GM23338 (cell line): ENCODE data around the gene SCN3A. TPM values are rescaled to one million over a fixed set of nuclear protein-coding genes. Genes with fewer than 3 reads are reported as not detected.

Source experiments
- ATAC-seq: fragments of 200-7000 bp; cut with Tn5 transposase; 3 replicates; pipeline ENCODE4 v1.9.1; 2020
- DNase-seq: peaks from one replicate; pipeline ENCODE4 v3.0.0-alpha.2; 2015; ENCODE audit warnings: low spot score
- H2AFZ ChIP-seq: fragments of 200-600 bp; sonication (generic); 2 replicates; pipeline ENCODE4 v1.8.0; 2016; ENCODE audit warnings: antibody characterized with exemption, mild to moderate bottlenecking, moderate library complexity
- H3F3A ChIP-seq: fragments of 200-600 bp; sonication (generic); replicated peaks from 2 replicates; pipeline ENCODE4 v1.8.0; 2017; ENCODE audit warnings: antibody characterized with exemption, mixed run types, low read depth
- H3K27ac ChIP-seq: fragments of 200-600 bp; sonication (generic); 2 replicates; pipeline ENCODE4 v1.6.1; 2016; ENCODE audit warnings: low read depth
- H3K27me3 ChIP-seq: fragments of 200-600 bp; sonication (generic); 2 replicates; pipeline ENCODE4 v1.8.0; 2016; ENCODE audit warnings: mild to moderate bottlenecking, mixed run types, moderate library complexity; ENCODE audit not compliant: insufficient read depth
- H3K36me3 ChIP-seq: fragments of 200-600 bp; sonication (generic); 2 replicates; pipeline ENCODE4 v1.8.0; 2016; ENCODE audit warnings: mild to moderate bottlenecking; ENCODE audit not compliant: insufficient read depth
- H3K4me1 ChIP-seq: fragments of 200-600 bp; sonication (generic); 2 replicates; pipeline ENCODE4 v1.8.0; 2016; ENCODE audit warnings: mild to moderate bottlenecking, moderate library complexity; ENCODE audit not compliant: insufficient read depth
- H3K4me2 ChIP-seq: fragments of 200-600 bp; sonication (generic); 2 replicates; pipeline ENCODE4 v1.7.1; 2017; ENCODE audit warnings: mixed run types
- H3K4me3 ChIP-seq: fragments of 200-600 bp; sonication (generic); 2 replicates; pipeline ENCODE4 v1.6.1; 2016; ENCODE audit warnings: mixed run types
- H3K79me2 ChIP-seq: fragments of 200-600 bp; sonication (generic); replicated peaks from 2 replicates; pipeline ENCODE4 v1.8.0; 2017; ENCODE audit warnings: mild to moderate bottlenecking; ENCODE audit not compliant: insufficient read depth
- H3K9me2 ChIP-seq: fragments of 200-600 bp; sonication (generic); 2 replicates; pipeline ENCODE4 v1.8.0; 2017; ENCODE audit not compliant: insufficient read depth
- H4K20me1 ChIP-seq: fragments of 200-600 bp; sonication (generic); replicated peaks from 2 replicates; pipeline ENCODE4 v1.8.0; 2017; ENCODE audit warnings: mild to moderate bottlenecking; ENCODE audit not compliant: insufficient read depth
- H3K27ac Mint-ChIP-seq: 2 replicates; pipeline ENCODE4 v1.8.0; 2020; ENCODE audit warnings: inconsistent platforms, mild to moderate bottlenecking, moderate library complexity, mixed read lengths
- H3K27me3 Mint-ChIP-seq: 3 replicates; pipeline ENCODE4 v1.8.0; 2022; ENCODE audit warnings: low read depth, mild to moderate bottlenecking, moderate library complexity, mixed read lengths, inconsistent platforms; ENCODE audit not compliant: insufficient read depth, poor library complexity
- H3K36me3 Mint-ChIP-seq: 3 replicates; pipeline ENCODE4 v1.8.0; 2021; ENCODE audit warnings: low read depth, mild to moderate bottlenecking, inconsistent platforms, moderate library complexity, mixed read lengths
- H3K4me1 Mint-ChIP-seq: 3 replicates; pipeline ENCODE4 v1.8.0; 2020; ENCODE audit warnings: mild to moderate bottlenecking, inconsistent platforms, mixed read lengths
- H3K4me3 Mint-ChIP-seq: 3 replicates; pipeline ENCODE4 v1.8.0; 2021; ENCODE audit warnings: moderate library complexity, mild to moderate bottlenecking, inconsistent platforms, mixed read lengths
- H3K9me3 Mint-ChIP-seq: 3 replicates; pipeline ENCODE4 v1.8.0; 2020; ENCODE audit warnings: moderate library complexity, mild to moderate bottlenecking, inconsistent platforms, mixed read lengths
- CREB1 ChIP-seq: fragments of 250-450 bp; sonication (Bioruptor Pico); IDR thresholded peaks from 2 replicates; pipeline ENCODE4 v1.5.0; 2020; ENCODE audit warnings: low read depth, mild to moderate bottlenecking, moderate library complexity
- EZH2 ChIP-seq: fragments of 200-600 bp; sonication (generic); IDR thresholded peaks from one replicate; pipeline ENCODE4 v1.8.0; 2017; ENCODE audit warnings: antibody characterized with exemption, mild to moderate bottlenecking, low read depth; ENCODE audit not compliant: unreplicated experiment
- EZH2phosphoT487 ChIP-seq: fragments of 200-600 bp; sonication (generic); IDR thresholded peaks from one replicate; pipeline ENCODE4 v1.8.1; 2018; ENCODE audit warnings: antibody characterized with exemption; ENCODE audit not compliant: unreplicated experiment
- JUNB ChIP-seq: IDR thresholded peaks from one replicate; pipeline ENCODE4 v1.6.1; 2016; ENCODE audit warnings: antibody characterized with exemption; ENCODE audit not compliant: unreplicated experiment
- NANOG ChIP-seq: IDR thresholded peaks from 2 replicates; pipeline ENCODE4 v1.6.1; 2016; ENCODE audit warnings: antibody characterized with exemption, borderline replicate concordance
- POLR2AphosphoS5 ChIP-seq: IDR thresholded peaks from 2 replicates; pipeline ENCODE4 v1.6.1; 2016; ENCODE audit warnings: antibody characterized with exemption, low read depth
- REST ChIP-seq: IDR thresholded peaks from one replicate; pipeline ENCODE4 v1.6.1; 2018; ENCODE audit warnings: antibody characterized with exemption; ENCODE audit not compliant: unreplicated experiment
- ZNF114 ChIP-seq: fragments of 250-450 bp; sonication (Bioruptor Pico); IDR thresholded peaks from 2 replicates; pipeline ENCODE4 v1.5.0; 2020; ENCODE audit warnings: mild to moderate bottlenecking, moderate library complexity
- ZNF331 ChIP-seq: fragments of 250-450 bp; sonication (Bioruptor Pico); IDR thresholded peaks from 2 replicates; pipeline ENCODE4 v1.5.0; 2020; ENCODE audit warnings: low read depth, mild to moderate bottlenecking, moderate library complexity
- ZNF462 ChIP-seq: fragments of 250-450 bp; sonication (Bioruptor Pico); IDR thresholded peaks from 2 replicates; pipeline ENCODE4 v1.5.0; 2020; ENCODE audit warnings: mild to moderate bottlenecking, moderate library complexity
- polyA plus RNA-seq: library from polyadenylated mRNA; unstranded; fragments of >200 nt; fragmentation: Nextera tagmentation; extraction: Ambion mirVana; gene quantifications from 2 replicates; pipeline ENCODE4 v1.2.1, GENCODE V29; 2016
- total RNA-seq: library from RNA; depleted of rRNA; stranded (reverse); fragments of >200 nt; shearing (Covaris generic); gene quantifications from 2 replicates; pipeline ENCODE4 v1.2.3, GENCODE V29; 2014

The SCN3A gene
- total and polyA plus RNA-seq, 2 experiments from 2014 or later, result 0.66 TPM; not detected in 1

GRCh38 chr2:165141601-165142354, 62.1 kb downstream of the SCN3A start (continued):
- TF ChIP-seq CREB1 (CRISPR knock-in tag), result no peak
- no peak for TF ChIP-seq EZH2phosphoT487
- TF ChIP-seq REST, result no peak
- no peak for TF ChIP-seq EZH2
- TF ChIP-seq ZNF331, result no peak

- H3K4me1 Mint-ChIP-seq, result no peaks in the 10 kb centered on the region
- no peak for TF ChIP-seq ZNF462 (CRISPR knock-in tag)
- TF ChIP-seq ZNF114 (CRISPR knock-in tag), result no peak
- TF ChIP-seq NANOG, result no peak
- no peak for TF ChIP-seq JUNB
- TF ChIP-seq EZH2, result no peak
- TF ChIP-seq CREB1 (CRISPR knock-in tag), result no peak
- TF ChIP-seq ZNF331, result no peak
- no peak for TF ChIP-seq POLR2AphosphoS5
- no peak for TF ChIP-seq REST
These were observed 77.6 kb downstream of the SCN3A start for GRCh38 chr2:165126244-165126643.

More at GRCh38 chr2:165126244-165126643, 77.6 kb downstream of the SCN3A start:
- ATAC-seq (no peak), DNase-seq (no peak)
- H3K27ac Mint-ChIP-seq, result no peak overlapping the region
- Histone ChIP-seq H3F3A (no peaks in the 10 kb centered on the region), H3K27ac (no peak overlapping the region), H3K4me3 (no peak overlapping the region), H3K27me3 (no peaks in the 10 kb centered on the region), H4K20me1 (no peaks in the 10 kb centered on the region), H3K4me2 (no peak overlapping the region), H3K36me3 (no peaks in the 10 kb centered on the region), H3K79me2 (no peaks in the 10 kb centered on the region), H3K9me2 (no peaks in the 10 kb centered on the region), H2AFZ (no peak overlapping the region), H3K4me1 (no peaks in the 10 kb centered on the region)
- H3K36me3 Mint-ChIP-seq, result no peaks in the 10 kb centered on the region
- no peak overlapping the region for H3K4me3 Mint-ChIP-seq
- no peaks in the 10 kb centered on the region for H3K9me3 Mint-ChIP-seq
- no peaks in the 10 kb centered on the region for H3K27me3 Mint-ChIP-seq
